Measurements from ENCODE around the gene PRKCQ. TPM values are rescaled to one million over a fixed set of nuclear protein-coding genes. Genes with fewer than 3 reads are reported as not detected.

The PRKCQ gene
- total RNA-seq, 4 donors from 2014 or later, result 1.4 to 2.8 TPM; not detected in 2

DNA sequence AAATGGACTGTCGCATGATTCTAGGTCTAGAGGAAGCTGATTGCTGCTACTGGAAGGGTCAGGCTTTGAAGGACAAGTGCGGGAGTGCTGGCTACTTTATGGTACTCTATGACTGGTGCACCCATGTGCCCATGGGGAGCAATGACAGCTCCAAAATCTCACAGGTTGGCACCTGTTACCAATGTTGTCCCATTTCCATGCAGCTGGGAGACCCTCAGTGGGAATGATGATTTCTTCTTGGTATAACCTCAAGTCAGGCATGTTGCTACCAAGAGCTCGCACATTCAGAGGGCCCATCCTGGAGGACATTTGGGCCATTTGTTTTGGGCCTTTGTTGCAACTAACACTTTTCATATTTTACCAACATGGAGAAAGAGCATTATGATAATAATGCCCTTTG lies 174.4 kb downstream of the PRKCQ start:
- Histone ChIP-seq H3K27me3 (no peaks in the 10 kb centered on the region), H3K4me1 (peaks cover 0 to 2% of the 10 kb centered on the region in 2 donors), H3K9me3 (no peaks in the 10 kb centered on the region), H3K4me3 (no peak overlapping the region), H3K36me3 (no peaks in the 10 kb centered on the region), H3K27ac (no peak overlapping the region)
- intact Hi-C loops (cut with DNase I; ENCODE audit: low total_unique reads), result loop anchor here (10.0 kb wide), 1 partner anchor 201 kb away; the partner anchor contains the start of gene PFKFB3
- TF ChIP-seq POLR2A (IDR thresholded peaks at IDR 0.05), result no peak
- TF ChIP-seq, protein P1, sequence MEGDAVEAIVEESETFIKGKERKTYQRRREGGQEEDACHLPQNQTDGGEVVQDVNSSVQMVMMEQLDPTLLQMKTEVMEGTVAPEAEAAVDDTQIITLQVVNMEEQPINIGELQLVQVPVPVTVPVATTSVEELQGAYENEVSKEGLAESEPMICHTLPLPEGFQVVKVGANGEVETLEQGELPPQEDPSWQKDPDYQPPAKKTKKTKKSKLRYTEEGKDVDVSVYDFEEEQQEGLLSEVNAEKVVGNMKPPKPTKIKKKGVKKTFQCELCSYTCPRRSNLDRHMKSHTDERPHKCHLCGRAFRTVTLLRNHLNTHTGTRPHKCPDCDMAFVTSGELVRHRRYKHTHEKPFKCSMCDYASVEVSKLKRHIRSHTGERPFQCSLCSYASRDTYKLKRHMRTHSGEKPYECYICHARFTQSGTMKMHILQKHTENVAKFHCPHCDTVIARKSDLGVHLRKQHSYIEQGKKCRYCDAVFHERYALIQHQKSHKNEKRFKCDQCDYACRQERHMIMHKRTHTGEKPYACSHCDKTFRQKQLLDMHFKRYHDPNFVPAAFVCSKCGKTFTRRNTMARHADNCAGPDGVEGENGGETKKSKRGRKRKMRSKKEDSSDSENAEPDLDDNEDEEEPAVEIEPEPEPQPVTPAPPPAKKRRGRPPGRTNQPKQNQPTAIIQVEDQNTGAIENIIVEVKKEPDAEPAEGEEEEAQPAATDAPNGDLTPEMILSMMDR (IDR thresholded peaks at IDR 0.05), result no peak
- no peak for DNase-seq

DNA sequence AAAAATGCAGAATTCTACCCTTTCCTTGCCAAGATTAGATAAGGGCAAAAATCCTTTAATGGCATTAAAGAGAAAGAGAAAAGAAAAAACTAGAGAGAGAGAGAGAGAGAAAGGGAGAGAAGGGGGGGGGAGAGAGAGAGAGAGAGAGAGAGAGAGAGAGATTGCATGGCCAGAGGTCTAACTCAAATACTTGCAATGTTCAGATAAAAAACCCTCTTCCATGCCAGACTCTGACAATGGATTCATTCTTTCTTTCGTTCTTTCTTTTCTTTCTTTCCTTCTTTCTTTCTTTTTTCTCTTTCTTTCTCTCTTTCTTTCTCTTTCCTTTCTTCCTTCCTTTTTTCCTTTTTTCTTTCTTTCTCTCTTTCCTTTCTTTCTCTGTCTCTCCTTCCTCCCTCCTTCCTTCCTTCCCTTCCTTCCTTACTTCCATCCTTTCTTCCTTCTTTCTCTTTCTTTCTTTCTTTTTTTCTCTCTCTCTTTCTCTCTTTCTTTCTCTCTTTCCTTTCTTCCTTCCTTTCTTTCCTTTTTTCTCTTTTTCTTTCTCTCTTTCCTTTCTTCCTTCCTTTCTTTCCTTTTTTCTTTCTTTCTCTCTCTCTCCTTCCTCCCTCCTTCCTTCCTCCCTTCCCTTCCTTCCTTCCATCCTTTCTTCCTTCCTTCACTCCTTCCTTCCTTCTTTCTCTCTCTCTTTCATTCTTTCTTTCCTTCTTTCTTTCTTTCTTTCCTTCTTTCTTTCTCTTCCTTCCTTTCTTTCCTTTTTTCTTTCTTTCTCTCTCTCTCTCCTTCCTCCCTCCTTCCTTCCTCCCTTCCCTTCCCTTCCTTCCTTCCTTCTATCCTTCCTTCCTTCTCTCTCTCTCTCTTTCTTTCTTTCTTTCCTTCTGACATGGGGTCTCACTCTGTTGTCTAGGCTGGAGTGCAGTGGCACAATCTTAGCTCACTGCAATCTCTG lies 175.7 kb downstream of the PRKCQ start:
- H3K36me3 ChIP-seq, result no peaks in the 10 kb centered on the region
- H3K4me1 ChIP-seq, result peaks cover 0 to 2% of the 10 kb centered on the region in 2 donors
- intact Hi-C loops (cut with DNase I; ENCODE audit: low total_unique reads), result loop anchor here (5.0 to 10.0 kb wide), 2 partner anchors 200 to 297 kb away; partner anchors contain the start of gene PFKFB3
- no peak overlapping the region for H3K4me3 ChIP-seq
- no peak for TF ChIP-seq POLR2A (IDR thresholded peaks at IDR 0.05)
- TF ChIP-seq, protein P1 (IDR thresholded peaks at IDR 0.05), result no peak
- H3K9me3 ChIP-seq, result no peaks in the 10 kb centered on the region
- no peak for DNase-seq
- no peaks in the 10 kb centered on the region for H3K27me3 ChIP-seq
- H3K27ac ChIP-seq, result no peak overlapping the region

DNA sequence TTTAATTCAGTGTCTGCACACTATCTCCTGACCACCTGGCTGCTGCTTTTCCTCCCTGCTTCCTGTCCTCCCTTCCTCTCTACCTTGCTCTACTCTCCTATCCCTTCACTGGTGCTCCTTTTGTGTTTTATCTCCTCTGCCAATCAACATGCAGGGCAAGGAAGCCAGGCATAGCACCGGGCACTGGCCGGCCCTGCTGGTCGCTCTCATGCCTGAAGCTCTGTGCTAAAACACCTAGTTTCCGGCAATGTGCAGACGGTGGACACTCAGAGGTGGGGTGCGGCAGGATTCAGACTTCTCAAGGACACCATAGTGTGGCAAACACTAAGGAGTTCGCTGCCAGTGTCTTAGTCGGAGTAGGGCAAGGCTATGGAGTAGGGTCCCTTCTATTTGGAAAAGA lies 177.1 kb downstream of the PRKCQ start:
- no peak for TF ChIP-seq POLR2A (IDR thresholded peaks at IDR 0.05)
- TF ChIP-seq, protein P1 (IDR thresholded peaks at IDR 0.05), result no peak
- intact Hi-C loops (cut with DNase I; ENCODE audit: low total_unique reads), result loop anchor here (5.0 to 10.0 kb wide), 2 partner anchors 198 to 296 kb away; partner anchors contain the start of gene PFKFB3
- DNase-seq, result no peak
- Histone ChIP-seq H3K9me3 (no peaks in the 10 kb centered on the region), H3K27me3 (no peaks in the 10 kb centered on the region), H3K27ac (no peak overlapping the region), H3K4me1 (peaks cover 0 to 2% of the 10 kb centered on the region in 2 donors), H3K36me3 (no peaks in the 10 kb centered on the region), H3K4me3 (no peak overlapping the region)

DNA sequence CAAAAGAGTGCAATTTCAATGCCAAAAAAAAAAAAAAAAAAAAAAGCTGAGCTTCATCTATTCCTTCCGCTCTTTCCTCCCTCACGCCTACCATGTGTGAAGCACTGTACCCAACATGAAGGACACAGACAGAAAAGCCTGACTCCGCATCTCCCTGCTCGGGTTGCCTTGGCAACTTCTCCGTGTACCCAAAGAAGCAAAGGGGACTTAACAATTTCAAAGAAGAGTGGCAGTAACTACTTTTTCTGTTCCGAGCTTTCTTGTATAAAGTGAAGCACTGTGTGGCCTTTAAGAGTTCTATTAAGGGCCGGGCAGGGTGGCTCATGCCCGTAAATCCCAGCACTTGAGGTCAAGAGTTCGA lies 177.7 kb downstream of the PRKCQ start:
- Histone ChIP-seq H3K27ac (no peak overlapping the region), H3K4me3 (no peak overlapping the region), H3K9me3 (no peaks in the 10 kb centered on the region), H3K27me3 (no peaks in the 10 kb centered on the region), H3K4me1 (peaks cover 0 to 2% of the 10 kb centered on the region in 2 donors), H3K36me3 (no peaks in the 10 kb centered on the region)
- no peak for DNase-seq
- intact Hi-C loops (cut with DNase I; ENCODE audit: low total_unique reads), result loop anchor here (5.0 to 10.0 kb wide), 2 partner anchors 198 to 295 kb away; partner anchors contain the start of gene PFKFB3
- TF ChIP-seq POLR2A (IDR thresholded peaks at IDR 0.05), result no peak
- TF ChIP-seq, protein P1 (IDR thresholded peaks at IDR 0.05), result no peak

Measured in uterus (tissue), 4 donors.